Fibroblast of peridontal ligament (primary cell): ENCODE data around the gene MAST2.
"Not testable (repeated sequence)": the region's sequence is repeated elsewhere in the genome, so short reads cannot be mapped to it uniquely, and the experiment has no call there.

Experiments used
- DNase-seq: peaks from one replicate; pipeline ENCODE4 v3.0.0-alpha.2; 2010; ENCODE audit errors: extremely low read depth

MAST2 gene

GRCh38 chr1:45938029-45938428 lies 134.6 kb downstream of the MAST2 start:
- DNase-seq: no peak

GRCh38 chr1:45942411-45942810 lies 139.0 kb downstream of the MAST2 start:
- DNase-seq: no peak

- DNase-seq: no peak
Measured at GRCh38 chr1:45943185-45943584, 139.8 kb downstream of the MAST2 start.

- DNase-seq: no peak
Measured at GRCh38 chr1:45945426-45945825, 142.0 kb downstream of the MAST2 start.

GRCh38 chr1:45949462-45949861 lies 146.1 kb downstream of the MAST2 start:
- not testable (repeated sequence) for DNase-seq

GRCh38 chr1:45952072-45952471 lies 148.7 kb downstream of the MAST2 start:
- DNase-seq: peak; percentile 39

- DNase-seq: peak; percentile 88
Measured at GRCh38 chr1:45953934-45954847, 150.8 kb downstream of the MAST2 start.

GRCh38 chr1:45957684-45958083 lies 154.3 kb downstream of the MAST2 start:
- DNase-seq: peak; percentile 9

- DNase-seq: no peak
Measured at GRCh38 chr1:45958317-45958716, 154.9 kb downstream of the MAST2 start.

- no peak for DNase-seq
Measured at GRCh38 chr1:45960930-45961715, 157.7 kb downstream of the MAST2 start.

- not testable (repeated sequence) for DNase-seq
Measured at GRCh38 chr1:45961936-45962335, 158.5 kb downstream of the MAST2 start.

GRCh38 chr1:45968941-45969666 lies 165.7 kb downstream of the MAST2 start:
- DNase-seq: no peak

- no peak for DNase-seq
Measured at GRCh38 chr1:45969866-45970265, 166.5 kb downstream of the MAST2 start.

GRCh38 chr1:45971335-45971734 lies 167.9 kb downstream of the MAST2 start:
- no peak for DNase-seq

- DNase-seq: no peak
Measured at GRCh38 chr1:45971922-45972531, 168.6 kb downstream of the MAST2 start.

GRCh38 chr1:45972621-45973020 lies 169.2 kb downstream of the MAST2 start:
- DNase-seq: no peak

GRCh38 chr1:45973121-45973520 lies 169.7 kb downstream of the MAST2 start:
- no peak for DNase-seq

GRCh38 chr1:45974541-45975269 lies 171.3 kb downstream of the MAST2 start:
- no peak for DNase-seq

- DNase-seq: no peak
Measured at GRCh38 chr1:45976623-45977022, 173.2 kb downstream of the MAST2 start.

GRCh38 chr1:45979074-45979777 lies 175.8 kb downstream of the MAST2 start:
- DNase-seq: peak; percentile 34
